Measurements from ENCODE around the gene TMEM242.

The TMEM242 gene

DNA sequence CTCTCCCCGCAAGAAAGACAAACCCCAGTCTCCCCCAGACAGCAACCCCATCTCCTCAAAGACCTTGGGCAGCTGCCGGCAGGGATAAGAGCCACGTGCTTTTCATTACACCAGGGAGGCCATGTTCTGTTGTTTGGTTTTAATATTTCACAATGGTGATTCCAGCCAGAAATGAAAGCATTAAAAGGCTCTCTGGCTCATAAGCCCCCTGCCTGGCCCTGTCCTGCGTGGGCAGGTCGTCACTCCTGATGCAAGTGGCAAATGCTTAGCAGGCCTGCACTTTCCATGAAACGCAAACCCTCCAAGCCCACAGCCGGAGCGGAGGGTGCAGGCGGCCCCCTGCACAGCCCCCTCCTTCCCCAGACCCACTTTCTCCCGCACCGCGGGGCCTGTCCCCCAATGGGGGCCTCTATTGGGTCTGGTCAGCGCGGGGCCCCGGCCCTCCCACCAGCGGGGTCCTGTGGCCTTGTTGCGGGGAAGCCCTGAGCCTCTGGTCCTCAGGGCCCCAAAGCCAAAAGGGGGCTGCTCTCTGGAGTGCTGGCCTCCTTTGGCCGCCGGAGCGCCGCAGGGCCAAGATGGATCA lies 77.2 kb downstream of the TMEM242 start:
- no peak for DNase-seq

DNA sequence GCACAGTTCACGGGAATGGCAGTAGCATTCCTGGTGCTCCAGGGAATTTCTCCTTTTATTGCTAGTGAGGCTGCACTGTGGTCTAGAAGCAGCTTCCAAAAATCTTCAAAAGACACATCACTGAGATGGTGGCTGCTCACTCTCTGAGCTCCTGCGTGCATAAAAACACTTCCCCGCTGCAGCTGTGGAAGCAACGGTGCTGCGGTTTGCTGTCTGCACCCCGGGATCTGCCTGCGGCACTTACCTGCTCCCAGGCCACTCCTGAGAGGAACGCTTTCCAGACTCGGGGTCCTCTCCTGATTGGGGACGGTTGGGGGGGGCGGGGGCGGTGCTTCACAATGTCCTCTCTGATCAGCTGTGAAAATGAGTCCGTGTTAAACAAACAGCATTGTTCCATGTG lies 77.9 kb downstream of the TMEM242 start:
- no peak for DNase-seq

DNA sequence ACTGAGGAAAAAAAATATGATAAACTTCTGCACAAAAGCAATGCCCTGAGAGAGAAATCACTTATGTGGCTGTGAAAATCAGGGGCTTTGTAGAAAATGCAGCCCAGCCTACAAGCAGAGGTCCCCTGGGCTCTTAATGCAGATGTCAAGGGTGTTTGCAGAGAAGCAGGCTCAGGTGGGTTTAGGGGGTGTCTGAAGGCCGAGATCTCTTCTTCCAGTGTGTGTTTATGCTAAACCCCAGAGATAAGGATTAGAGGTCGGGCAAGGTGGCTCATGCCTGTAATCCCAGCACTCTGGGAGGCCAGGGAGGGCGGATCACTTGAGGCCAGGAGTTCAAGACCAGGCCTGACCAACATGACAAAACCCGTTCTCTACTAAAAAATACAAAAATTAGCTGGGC lies 78.5 kb downstream of the TMEM242 start:
- DNase-seq = no peak

DNA sequence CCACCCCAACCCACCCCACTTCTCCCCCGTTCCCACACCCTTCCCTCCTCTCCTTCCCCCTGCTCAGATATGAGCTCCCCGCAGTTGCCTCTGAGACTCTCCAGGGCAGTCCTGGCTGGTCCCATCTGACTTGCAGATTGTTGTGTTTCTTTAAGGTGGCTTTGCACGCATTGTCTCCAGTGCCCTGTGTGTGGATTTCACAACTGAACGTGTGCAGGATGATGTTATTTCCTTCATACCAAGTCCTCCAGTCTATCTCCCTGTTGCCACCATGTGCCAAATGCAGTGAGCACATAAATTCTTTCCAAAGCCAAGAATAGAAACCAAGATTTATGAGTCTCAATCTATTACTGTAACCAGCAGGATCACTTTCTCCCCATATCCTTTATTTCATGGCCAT lies 79.1 kb downstream of the TMEM242 start:
- DNase-seq = no peak

DNA sequence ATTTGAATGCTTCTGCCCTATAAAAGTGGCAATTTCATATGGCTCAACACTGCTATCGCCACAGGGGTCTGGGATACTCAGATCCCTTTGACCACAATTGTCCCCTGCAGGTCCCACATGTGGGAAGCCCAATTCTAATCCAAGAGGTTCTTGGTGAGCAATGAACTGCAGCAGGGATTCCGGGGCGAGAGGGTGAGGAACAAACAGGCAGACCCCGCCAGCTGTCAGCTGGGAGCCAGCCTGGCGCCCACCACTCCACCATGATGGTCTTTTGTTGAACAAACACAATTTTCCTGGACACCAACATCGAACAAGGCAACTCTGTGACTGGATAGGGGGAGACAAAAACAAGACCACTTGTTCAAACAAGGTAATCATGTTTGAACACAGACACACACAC lies 80.5 kb downstream of the TMEM242 start:
- no peak for DNase-seq

DNA sequence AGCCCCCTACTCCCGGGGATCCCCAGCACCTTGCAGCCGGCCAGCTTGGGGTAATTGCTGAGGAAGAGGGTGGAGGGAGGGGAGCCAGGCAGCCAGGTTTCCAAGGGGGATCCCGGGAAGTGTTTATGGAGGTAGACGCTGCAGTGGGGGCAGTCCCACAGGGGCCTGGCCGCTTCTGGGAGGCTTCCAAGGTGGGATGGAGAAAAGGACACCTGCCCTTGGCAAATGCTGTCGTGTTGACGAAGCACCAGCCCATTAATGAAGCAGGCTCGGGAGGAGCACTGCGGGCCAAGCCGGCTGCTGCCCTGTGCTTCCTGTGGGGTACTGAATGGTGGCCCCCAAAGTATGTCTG lies 82.4 kb downstream of the TMEM242 start:
- no peak for DNase-seq

DNA sequence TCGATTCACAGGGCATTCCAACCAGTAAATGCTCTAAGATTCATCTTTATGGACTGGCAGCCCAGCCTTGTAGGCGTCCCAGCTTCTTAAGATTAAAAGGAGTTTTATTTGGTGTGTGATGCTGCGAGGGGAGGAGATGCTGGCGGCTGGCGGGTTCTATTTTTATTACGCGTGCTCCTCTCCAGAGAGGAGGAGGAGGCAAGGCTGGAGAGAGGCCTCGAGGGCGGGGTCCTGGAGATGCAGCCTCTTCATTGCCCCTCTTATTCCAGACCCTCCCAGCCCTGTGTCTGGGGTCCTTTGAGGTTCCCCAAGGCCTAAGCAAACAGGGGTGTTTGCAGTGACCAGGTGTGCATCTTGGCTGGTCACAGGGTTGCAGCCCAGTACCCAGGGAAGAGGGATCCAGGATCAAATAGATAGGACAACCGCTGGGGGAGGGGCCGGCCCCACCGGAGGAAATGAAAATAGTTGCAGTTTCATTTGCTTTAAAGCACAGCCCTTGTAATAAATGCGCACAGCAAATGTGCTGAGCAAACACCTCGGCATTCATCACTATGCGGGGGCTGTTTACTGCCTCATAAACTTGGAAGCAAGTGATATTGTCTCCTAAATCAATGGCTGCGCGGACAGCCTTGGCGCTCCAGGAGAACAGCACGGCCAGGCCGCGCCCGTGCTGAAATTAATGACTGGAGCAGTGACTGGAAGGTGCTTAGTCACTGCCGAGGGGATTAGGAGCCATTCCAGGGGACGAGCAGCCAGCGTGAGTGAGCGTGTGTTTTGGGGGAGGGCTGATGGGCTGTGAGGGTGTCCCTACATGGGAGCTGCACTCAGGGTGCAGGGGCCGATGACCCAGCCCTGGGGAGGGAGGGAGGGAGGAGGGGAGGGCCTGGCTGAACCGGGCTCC lies 83.0 kb downstream of the TMEM242 start:
- no peak for DNase-seq

DNA sequence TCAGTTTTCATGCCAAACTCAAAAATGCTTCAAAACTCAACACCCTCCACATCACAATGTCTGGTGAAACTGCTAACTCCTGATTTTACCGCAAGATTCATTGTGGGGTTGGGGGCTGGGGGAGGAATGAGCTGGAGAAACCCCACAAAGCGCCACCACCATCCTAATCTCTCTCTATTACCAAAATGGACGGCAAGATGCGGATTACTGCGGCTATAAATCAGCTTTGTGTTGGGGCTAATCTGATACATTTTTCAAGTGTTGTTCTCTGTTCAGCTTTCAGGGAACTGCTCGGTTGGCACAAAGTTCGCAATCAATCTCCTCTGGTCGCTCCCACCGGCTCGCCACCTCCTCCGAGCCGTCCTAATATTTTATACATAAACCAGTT lies 83.7 kb downstream of the TMEM242 start:
- no peak for DNase-seq
